Myometrial cell (primary cell): ENCODE measurements around the gene FAM174A. TPM values are rescaled to one million over a fixed set of nuclear protein-coding genes. Genes with fewer than 3 reads are reported as not detected.

Experiments
- total RNA-seq: library from RNA; depleted of rRNA; stranded (reverse); fragments of >200 nt; gene quantifications from 2 replicates; pipeline ENCODE4 v1.2.3, GENCODE V29; 2015

The FAM174A gene
- total RNA-seq, result 9.7 and 22.8 TPM in 2 replicates

GRCh38 chr5:100535060-100536005, at the start of gene FAM174A:
Gene FAM174A, plus strand, starts transcription at chr5:100535374. Its CDS starts 157 bp downstream, at chr5:100535531.

